SKM-1 (cell line): ENCODE results near the gene ARID3A.
"Not testable (repeated sequence)": the region's sequence is repeated elsewhere in the genome, so short reads cannot be mapped to it uniquely, and the experiment has no call there.

Experiments used
- DNase-seq: peaks from one replicate; lab custom pipeline; 2025; ENCODE audit not compliant: unreplicated experiment; lab: John Stamatoyannopoulos, UW

Gene ARID3A

DNA sequence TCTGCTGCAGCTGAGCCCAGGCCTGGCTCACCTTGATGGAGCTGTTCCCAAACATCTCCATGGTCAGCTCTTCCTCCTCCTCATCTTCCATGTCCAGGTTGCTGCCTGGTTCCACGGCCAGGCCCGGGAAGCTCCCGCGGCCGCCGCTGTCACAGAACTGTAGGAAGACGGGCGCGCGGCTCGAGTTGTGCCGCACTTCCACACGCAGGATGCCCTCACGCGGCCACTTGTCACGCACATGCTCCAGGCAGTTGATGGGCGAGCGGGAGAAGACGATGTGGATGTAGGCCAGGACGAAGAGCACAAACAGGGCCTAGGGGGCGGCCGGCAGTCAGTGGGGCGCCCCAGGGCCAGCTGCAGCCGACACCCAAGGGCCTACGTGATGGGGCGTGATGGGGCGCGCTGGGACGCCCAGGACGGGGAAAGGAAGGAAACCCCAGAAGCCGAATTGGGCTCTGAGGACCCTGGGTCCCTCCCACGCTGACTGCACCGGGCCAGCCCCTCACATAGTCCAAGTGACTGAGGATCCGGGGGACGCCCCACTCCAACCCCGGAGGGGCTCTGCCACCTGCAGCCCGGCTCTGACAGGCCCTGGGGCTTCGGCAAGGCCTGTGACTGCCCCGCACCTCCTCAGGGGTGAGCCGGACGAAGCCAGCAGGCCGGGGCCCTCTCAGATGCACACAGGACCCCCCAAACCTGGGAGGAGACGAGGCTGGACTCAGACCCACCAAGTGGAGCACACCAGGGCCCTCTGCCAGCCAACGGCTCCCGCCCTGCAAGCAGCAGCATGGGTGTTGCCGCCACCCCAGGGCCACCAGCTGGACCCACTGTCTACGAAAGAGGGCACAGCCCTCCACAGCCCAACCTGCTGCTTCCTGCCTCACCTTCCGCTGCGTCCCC lies 88.6 kb downstream of the ARID3A start:
- no peak for DNase-seq

DNA sequence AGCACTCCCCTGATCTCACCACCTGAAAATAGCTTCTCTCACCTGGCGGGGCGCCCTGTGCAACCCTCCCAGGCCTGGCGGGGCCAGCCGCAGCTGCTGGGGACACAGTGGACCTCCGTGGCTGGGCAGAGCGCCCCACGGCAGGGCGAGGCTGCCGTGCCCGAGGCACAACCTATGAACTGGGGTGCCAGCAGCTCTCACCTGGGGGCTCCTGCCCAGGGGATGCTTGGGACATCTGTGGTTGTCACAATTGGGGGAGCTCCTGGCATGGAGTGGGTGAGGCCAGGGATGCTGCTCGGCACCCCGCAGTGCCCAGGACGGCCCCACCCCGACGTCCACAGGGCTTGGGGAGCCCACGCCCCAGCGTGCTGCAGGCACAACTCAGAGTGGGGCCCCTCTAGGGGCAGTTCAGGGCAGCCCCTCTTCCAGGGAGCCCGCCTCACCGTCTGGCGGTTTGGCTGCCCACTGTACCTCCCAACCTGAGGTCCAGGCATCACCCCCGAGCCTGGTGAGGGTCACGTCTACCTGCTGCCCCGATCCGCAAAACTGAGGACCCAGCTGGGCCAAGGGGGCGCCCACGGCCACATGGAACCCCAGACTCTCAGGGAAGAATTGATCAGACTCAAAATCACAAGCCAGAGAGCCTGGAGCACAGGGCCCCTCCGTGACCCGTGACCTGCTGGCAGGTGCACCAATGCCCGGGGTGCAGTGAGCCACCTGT lies 89.4 kb downstream of the ARID3A start:
- DNase-seq = no peak

DNA sequence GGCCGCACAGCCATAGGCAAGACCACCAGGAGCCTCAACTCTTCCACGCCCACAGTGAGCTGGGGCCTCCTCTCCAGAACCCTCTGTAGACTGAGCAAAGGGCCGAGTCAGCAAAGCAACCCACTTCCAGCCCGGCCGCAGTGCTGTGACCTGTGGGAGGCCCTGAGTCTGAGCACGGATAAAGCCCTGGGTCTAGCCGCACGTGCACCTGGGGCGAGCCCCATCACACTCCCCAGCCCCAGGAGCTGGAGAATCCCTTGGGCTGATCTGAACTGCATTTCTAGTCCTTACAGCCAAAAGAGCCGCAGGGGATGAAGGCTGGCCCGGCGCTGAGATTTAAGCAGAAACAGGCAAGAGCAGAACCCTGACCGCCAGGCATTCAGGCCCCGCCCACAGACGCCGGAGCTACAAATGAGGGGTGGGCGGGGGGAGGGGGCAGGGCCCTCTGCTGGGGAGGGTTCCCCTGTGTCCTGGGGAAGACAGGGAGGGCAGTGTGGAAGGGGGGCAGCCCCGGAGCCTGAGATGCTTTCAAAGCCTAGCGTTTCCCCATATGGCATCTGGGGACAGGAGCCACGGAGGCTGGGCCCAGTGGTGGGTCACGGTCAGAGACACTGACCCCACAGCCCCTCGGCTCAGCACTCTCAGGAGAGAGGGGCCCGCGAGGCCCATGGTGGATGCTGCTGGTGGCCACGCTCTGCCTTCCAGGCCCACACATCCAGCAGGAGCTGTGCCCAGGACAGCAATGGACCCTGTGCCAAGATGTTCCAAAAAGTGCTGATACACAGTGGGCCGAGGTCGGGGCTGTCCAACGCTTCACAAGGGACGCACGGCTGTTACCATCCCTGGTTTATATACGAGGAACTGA lies 90.2 kb downstream of the ARID3A start:
- DNase-seq = no peak

DNA sequence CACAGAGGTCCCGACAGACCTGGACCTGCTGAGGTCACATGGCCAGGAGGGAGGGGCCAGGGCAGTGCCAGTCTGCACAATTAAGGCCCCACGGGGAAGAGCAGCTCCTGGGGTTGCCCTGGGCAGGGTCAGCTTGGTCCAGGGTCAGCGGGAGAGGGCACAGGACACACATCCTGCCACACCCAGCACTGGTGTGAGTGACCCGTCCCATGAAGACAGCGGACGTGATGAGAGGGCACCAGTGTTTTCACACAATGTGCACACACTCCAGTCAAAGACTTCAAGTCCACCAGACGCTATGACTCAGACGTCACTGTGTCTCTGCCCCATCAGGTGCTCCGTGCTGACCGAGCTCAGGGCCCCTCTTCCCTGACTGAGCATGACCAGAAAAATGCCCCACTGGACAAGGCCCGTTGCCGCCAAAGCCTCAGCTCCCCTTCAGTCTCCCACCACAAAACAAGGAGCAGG lies 90.8 kb downstream of the ARID3A start:
- DNase-seq = no peak

DNA sequence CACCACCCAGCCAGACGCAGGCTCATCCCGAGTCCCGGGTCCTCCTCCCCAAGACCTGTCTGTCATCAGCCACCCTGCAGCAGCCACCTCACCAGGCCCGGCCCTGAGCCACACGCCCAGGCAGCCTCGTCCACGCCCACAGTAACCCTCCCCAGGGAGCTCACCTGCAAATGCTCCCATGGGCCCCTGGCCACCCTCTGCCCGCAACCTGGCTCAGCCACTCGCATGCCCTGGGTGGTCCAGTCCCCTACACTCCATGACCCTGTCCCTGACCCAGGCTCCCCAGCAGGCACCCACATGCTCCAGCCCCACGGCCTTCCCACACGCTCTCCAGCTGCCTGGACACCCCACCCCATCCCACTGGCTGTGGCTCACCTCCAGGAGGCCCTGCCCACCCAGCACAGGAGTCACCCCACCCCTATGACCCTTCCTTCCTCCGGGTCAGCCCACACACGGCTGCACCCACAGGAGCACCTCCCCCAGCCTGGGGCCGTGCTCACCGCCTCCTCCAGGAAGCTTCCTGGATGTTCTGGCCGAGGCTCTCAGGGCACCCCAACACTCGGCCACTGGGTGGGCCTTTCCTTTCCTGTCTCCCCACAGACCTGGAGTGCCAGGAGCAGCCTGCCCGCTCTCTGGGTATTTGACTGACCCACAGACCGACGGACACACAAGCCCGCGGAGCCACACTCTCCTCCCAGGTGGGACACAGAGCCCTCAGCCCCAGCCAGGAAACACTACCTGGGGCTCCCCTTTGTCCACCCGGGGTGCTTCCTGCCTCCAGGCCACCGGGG lies 91.5 kb downstream of the ARID3A start:
- no peak for DNase-seq

DNA sequence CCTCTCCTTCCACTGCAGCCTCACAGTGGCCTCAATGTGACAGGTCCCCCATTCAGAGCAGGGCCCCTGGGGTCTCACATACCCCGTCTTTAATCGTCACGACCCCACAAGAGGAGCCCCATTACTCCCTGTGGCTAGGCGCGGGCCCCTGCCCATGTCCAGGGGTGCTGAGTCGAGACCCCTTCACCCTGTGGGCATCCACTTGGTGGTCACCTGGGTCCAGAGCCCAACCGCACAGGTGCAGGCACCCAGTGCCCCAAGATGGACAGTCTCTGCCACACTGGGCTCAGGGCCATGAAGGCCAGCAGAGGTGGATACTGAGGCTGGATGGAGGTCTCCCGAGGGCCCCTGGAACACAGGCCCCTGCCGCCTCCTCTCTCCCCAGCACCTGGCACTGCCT lies 92.1 kb downstream of the ARID3A start:
- no peak for DNase-seq

DNA sequence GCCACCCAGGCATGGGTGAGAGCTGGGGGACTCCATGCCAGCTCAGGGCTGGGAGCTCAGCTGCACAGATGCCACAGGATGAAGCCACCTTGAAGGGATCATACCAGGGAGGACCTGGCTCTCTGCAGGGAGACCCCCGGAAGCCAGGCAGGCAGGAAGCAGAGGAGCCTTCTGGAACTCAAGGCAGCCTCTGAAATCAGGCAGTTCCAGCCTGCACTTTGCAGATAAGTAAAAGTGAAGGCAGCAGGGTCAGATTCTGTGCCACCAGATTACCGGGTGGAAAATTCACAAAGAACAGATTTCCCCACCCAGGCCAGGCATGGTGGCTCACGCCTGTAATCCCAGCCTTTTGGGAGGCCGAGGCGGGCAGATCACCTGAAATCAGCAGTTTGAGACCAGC lies 92.6 kb downstream of the ARID3A start:
- DNase-seq = no peak

DNA sequence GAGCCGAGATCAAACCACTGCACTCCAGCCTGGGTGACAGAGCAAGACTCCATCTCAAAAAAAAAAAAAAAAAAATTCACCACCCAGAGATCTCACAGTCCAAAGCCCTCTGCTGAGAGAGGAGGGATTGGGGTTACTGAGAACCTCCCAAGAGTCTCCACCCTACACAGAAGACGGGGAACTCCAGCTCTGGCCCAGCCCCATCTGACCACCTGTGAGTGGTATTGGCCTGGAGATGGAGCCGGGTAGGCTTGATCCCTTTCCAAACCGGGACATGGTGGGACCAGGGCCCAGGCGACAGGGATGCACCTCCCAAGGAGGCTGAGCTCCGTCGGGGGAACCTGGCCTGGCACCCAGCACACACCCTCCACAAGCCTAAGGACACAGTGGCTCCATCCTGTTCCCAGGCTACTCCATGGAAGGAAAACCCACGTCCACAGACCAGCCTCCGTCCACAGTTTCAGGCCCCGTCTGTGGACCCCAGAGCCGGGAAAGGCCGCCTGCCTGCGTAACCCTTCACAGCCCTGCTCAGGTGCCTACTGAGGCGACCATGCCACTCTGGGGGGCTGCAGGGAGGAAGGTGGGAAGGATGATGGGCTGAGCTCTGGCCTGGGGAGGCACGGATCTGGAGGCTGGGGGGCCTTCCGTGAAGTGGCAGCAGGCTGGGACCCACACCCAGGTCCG lies 93.2 kb downstream of the ARID3A start:
- DNase-seq = no peak

DNA sequence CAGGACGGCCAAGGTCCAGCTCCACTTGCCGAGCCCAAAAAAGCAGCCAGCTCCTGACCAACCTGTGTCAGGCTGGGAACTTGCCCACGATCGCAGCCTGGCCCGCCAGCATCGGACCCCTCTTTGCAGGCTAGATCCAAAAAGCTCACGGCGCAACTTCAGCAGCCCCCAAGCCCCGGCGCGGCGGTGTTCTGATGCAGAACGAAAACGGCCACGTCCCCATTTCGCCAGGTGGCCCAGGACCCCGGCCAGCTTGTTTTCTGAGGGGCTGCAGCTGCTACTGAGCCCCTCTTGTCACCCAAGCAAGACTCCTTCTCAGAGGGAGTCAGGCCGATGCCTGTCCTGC lies 93.8 kb downstream of the ARID3A start:
- DNase-seq = no peak

DNA sequence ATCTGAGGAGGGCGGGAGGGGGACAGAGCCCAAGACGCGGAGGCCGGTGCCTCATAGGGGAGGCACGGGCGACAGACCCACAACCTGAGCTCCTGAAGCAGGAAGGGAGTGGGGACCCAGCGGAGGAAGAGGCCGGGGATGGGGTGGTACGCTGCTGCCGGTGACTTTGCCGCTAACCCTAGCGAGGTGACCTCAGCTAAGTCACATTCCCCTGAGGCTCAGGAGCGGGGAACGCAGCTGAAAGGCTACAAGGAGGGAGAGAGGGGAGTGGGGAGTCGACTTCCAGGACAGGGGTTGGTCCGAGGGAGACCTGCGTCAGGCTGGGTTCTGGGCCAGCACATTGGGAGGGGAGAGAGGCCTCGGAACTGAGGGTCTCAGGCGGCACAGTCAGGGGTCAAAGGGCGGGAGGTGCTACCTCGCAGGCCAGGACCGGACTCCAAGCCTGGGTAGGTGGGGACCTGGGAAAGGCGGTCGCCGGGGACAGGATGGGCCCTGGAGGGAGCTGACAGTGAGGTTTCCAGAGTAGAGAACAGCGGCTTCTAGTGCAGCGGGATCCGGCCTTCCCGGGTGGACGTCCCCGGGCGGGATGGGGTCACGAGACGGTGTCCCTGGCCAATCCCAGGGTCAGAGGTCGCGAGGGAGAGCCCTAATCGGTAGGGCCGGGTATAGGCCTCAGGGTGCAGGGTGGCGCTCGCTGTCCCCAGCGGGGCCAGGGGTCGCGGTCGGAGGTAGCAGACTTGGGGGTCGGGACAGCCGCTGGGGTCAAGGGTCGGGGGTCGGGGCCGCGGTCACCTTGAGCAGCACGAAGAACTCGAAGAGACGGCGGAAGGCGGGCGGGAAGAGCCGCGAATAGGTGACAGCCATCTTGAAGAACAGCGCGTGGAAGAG lies 94.4 kb downstream of the ARID3A start:
- DNase-seq = no peak

DNA sequence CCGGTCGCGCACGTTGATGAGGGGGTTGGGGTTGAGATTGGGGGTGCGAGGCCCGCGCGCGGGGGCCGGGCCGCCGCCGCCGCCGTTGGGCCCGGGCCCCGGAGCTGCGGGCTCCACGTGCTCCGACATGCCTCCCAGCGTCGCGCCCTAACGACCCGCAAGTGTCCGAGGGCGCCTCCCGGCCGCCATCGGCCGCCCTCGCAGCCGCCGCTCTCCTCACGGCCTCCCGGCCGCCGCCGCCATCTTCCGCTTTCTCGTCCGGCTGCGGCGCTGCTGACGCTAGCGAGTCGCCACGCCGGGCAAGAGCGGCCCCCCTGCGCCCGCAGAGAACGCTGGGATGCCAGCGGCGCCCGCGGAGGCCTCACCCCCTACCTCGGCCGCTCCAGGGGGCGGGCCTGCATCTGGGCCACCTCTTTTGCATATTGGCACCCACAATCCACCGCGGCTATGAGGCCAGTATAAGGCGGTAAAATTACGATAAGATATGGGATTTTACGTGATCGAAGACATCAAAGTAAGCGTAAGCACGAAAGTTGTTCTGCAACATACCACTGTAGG lies 95.1 kb downstream of the ARID3A start, which contains the start of gene TMEM259:
TMEM259 (minus strand) TSS at position 256 of the 558 bp plus-strand sequence; CDS start at position 129, 127 bp downstream.
- DNase-seq = peak; percentile 90

DNA sequence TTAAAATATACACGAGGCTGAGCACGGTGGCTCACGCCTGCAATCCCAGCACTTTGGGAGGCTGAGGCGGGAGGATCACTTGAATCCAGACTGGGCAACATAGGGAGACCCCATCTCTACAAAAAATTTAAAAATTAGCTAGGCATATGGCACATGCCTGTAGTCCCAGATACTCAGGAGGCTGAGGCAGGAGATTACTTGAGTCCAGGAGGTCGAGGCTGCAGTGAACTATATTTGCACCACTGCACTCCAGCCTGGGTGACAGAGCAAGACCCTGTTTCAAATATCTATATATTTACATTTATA lies 98.0 kb downstream of the ARID3A start:
- DNase-seq = not testable (repeated sequence)

DNA sequence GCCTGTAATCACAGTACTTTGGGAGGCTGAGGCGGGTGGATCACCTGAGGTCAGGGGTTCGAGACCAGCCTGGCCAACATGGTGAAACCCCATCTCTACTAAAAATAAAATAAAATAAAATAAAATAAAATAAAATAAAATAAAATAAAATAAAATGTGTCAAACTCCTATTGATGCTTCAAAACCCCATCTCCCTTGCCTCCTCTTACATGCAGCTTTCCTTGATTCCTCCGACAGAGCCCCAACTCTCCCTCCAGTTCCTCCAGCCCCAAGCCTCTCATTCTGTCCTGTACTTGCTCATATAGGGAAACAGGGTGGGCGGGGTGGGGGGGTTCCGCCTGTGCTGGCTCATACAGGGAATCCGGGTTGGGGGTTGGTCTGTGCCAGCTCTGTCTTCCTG lies 99.2 kb downstream of the ARID3A start:
- not testable (repeated sequence) for DNase-seq
